ENCODE measurements around the gene LEFTY2. TPM values are rescaled to one million over a fixed set of nuclear protein-coding genes. Genes with fewer than 3 reads are reported as not detected.
"Not testable (repeated sequence)": the region's sequence is repeated elsewhere in the genome, so short reads cannot be mapped to it uniquely, and the experiment has no call there.

Gene LEFTY2
- total RNA-seq, 1 experiment from 2014 or later = not detected

- no peaks in the 10 kb centered on the region for H3K79me2 ChIP-seq (ENCODE audit: low read length)
- no peak overlapping the region for H3K4me2 ChIP-seq (ENCODE audit: low read length)
- H3K9ac ChIP-seq (ENCODE audit: low read length) = no peak overlapping the region
- H3K9me3 ChIP-seq (ENCODE audit: low read length) = no peaks in the 10 kb centered on the region
- ATAC-seq = no peak
- H3K27me3 ChIP-seq (ENCODE audit: low read length) = no peaks in the 10 kb centered on the region
- no peaks in the 10 kb centered on the region for H3K9me2 ChIP-seq (replicated peaks; ENCODE audit: low read length)
- ChIA-PET CTCF (interaction anchor here (0.6 kb wide), 2 partner anchors 71 to 74 kb away, joined by 3 to 4 read pairs; no protein-coding TSS in a partner anchor), POLR2A (ENCODE audit: unreplicated experiment) (no interaction called here)
- intact Hi-C loops (cut with micrococcal nuclease) = no loop called here
- H3K36me3 ChIP-seq (ENCODE audit: low read depth, low read length) = no peaks in the 10 kb centered on the region
- no TSS peak for BruUV-seq (replicated peaks)
- no peak for TF ChIP-seq CTCF (conservative IDR thresholded peaks at IDR 0.05; ENCODE audit: low read depth, low read length)
- no peak for TF ChIP-seq EZH2 (IDR thresholded peaks at IDR 0.05; ENCODE audit: low read length, unreplicated experiment)
- no peak for TF ChIP-seq EZH2phosphoT487 (IDR thresholded peaks at IDR 0.05; ENCODE audit: borderline replicate concordance, low read length)
- no peaks in the 10 kb centered on the region for H4K20me1 ChIP-seq (ENCODE audit: low read length)
- peaks cover 9% of the 10 kb centered on the region for H3K4me1 ChIP-seq (ENCODE audit: insufficient read depth, low read length)
- no peak overlapping the region for H2AFZ ChIP-seq (ENCODE audit: low read length)
- no peak overlapping the region for H3K4me3 ChIP-seq (ENCODE audit: low read length)
- no peaks in the 10 kb centered on the region for H3F3A ChIP-seq (ENCODE audit: low read length, unreplicated experiment)
- no peak overlapping the region for H3K27ac ChIP-seq (ENCODE audit: low read length)
- DNase-seq = no peak
Measured at GRCh38 chr1:225931270-225932136, 9.5 kb downstream of the LEFTY2 start.

GRCh38 chr1:225930566-225930965 lies 10.5 kb downstream of the LEFTY2 start:
- H3K9ac ChIP-seq (ENCODE audit: low read length) = no peak overlapping the region
- CTCF ChIA-PET = no interaction called here
- peaks cover 9% of the 10 kb centered on the region for H3K4me1 ChIP-seq (ENCODE audit: insufficient read depth, low read length)
- no peaks in the 10 kb centered on the region for H3K79me2 ChIP-seq (ENCODE audit: low read length)
- BruUV-seq (replicated peaks) = no TSS peak
- no peaks in the 10 kb centered on the region for H3K27me3 ChIP-seq (ENCODE audit: low read length)
- ATAC-seq = no peak
- no peak overlapping the region for H3K4me3 ChIP-seq (ENCODE audit: low read length)
- no peak overlapping the region for H3K4me2 ChIP-seq (ENCODE audit: low read length)
- POLR2A ChIA-PET (ENCODE audit: unreplicated experiment) = no interaction called here
- H3K27ac ChIP-seq (ENCODE audit: low read length) = no peak overlapping the region
- intact Hi-C loops (cut with micrococcal nuclease) = no loop called here
- no peak for DNase-seq
- H3K36me3 ChIP-seq (ENCODE audit: low read depth, low read length) = no peaks in the 10 kb centered on the region
- no peak for TF ChIP-seq CTCF (conservative IDR thresholded peaks at IDR 0.05; ENCODE audit: low read depth, low read length)
- no peak for TF ChIP-seq EZH2 (IDR thresholded peaks at IDR 0.05; ENCODE audit: low read length, unreplicated experiment)
- TF ChIP-seq EZH2phosphoT487 (IDR thresholded peaks at IDR 0.05; ENCODE audit: borderline replicate concordance, low read length) = no peak
- H4K20me1 ChIP-seq (ENCODE audit: low read length) = no peaks in the 10 kb centered on the region
- no peak overlapping the region for H2AFZ ChIP-seq (ENCODE audit: low read length)
- no peaks in the 10 kb centered on the region for H3F3A ChIP-seq (ENCODE audit: low read length, unreplicated experiment)
- H3K9me3 ChIP-seq (ENCODE audit: low read length) = no peaks in the 10 kb centered on the region
- no peaks in the 10 kb centered on the region for H3K9me2 ChIP-seq (replicated peaks; ENCODE audit: low read length)

- ATAC-seq; H2AFZ ChIP-seq (ENCODE audit: low read length); H3K4me3 ChIP-seq (ENCODE audit: low read length); DNase-seq; H4K20me1 ChIP-seq (ENCODE audit: low read length); H3K9me3 ChIP-seq (ENCODE audit: low read length); H3K79me2 ChIP-seq (ENCODE audit: low read length); H3K27me3 ChIP-seq (ENCODE audit: low read length); BruUV-seq (replicated peaks); H3F3A ChIP-seq (ENCODE audit: low read length, unreplicated experiment); H3K27ac ChIP-seq (ENCODE audit: low read length); H3K9ac ChIP-seq (ENCODE audit: low read length); H3K36me3 ChIP-seq (ENCODE audit: low read depth, low read length); H3K9me2 ChIP-seq (replicated peaks; ENCODE audit: low read length); intact Hi-C loops (cut with micrococcal nuclease); CTCF ChIA-PET; POLR2A ChIA-PET (ENCODE audit: unreplicated experiment); H3K4me2 ChIP-seq (ENCODE audit: low read length): not testable (repeated sequence)
- peaks cover 13% of the 10 kb centered on the region for H3K4me1 ChIP-seq (ENCODE audit: insufficient read depth, low read length)
Measured at GRCh38 chr1:225929462-225929861, 11.6 kb downstream of the LEFTY2 start.

Measured in PC-3 (cell line).